HG02571 (cell line): ENCODE data around the gene TMEM217.
"Not testable (repeated sequence)": the region's sequence is repeated elsewhere in the genome, so short reads cannot be mapped to it uniquely, and the experiment has no call there.

Experiments
- ATAC-seq: cut with Tn5 transposase; IDR thresholded peaks from one replicate; pipeline ENCODE4 v1.9.1; 2021; ENCODE audit warnings: mild to moderate bottlenecking, moderate library complexity; ENCODE audit not compliant: unreplicated experiment

Gene TMEM217

GRCh38 chr6:37257634-37258404, at the start of gene TMEM217, which contains the start of gene TBC1D22B:
TSS of gene TMEM217 (minus strand) at chr6:37258144. CDS start at chr6:37219030, 39,114 bp downstream.
TSS of gene TBC1D22B (plus strand) at chr6:37257772. CDS start at chr6:37257918, 146 bp downstream.
- peak; percentile 96 for ATAC-seq

GRCh38 chr6:37307484-37307883, 49.5 kb upstream of the TMEM217 start:
- not testable (repeated sequence) for ATAC-seq

- ATAC-seq = no peak
These were observed 48.8 kb upstream of the TMEM217 start for GRCh38 chr6:37306624-37307222.

DNA sequence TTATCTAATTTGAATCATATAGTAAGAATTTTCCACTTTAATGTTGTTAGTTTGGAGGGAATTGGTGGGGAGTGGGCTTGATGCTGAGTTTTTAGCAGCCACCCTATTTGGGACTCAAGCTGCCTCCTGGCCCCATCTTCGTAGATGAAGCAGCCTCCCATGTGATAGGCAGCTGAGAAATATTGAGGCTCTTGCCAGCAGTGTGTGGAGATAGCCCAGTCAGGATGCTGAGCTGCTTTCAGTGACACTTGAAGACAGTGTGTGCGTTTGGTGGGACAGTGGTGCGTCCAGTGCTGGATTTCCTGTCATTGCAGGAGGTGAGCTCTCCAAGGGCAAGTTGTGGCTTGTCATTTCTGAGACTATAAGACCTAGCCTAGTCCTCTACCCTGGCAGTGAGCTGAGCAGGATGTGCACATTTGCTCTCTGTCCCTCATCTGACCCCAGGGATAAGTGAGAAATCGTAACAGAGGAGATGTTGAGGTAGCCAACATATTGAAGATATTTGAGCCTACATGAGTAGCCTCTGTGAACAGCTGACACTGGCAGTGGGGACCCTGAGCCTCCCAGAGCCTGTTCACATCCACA, 48.0 kb upstream of the TMEM217 start:
- no peak for ATAC-seq

DNA sequence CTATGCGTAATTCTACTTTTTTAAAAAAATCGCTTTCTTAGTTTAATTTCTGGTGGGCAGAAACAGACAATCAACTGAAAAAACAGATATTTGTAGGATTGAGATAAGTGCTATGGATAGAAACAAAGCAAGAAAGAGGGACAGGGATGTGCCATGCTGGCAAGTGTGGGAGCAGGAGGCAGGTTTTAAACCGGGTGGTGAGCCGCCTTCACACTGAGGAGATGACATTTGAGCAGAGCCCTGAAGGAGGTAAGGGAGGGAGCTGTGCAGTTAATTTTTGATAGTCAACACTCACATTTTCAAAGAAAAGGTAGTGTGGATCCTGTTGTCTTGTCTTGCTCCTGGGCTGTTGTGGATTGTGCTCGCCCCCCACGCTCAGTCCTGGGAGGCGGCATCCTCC, 46.8 kb upstream of the TMEM217 start:
- no peak for ATAC-seq

DNA sequence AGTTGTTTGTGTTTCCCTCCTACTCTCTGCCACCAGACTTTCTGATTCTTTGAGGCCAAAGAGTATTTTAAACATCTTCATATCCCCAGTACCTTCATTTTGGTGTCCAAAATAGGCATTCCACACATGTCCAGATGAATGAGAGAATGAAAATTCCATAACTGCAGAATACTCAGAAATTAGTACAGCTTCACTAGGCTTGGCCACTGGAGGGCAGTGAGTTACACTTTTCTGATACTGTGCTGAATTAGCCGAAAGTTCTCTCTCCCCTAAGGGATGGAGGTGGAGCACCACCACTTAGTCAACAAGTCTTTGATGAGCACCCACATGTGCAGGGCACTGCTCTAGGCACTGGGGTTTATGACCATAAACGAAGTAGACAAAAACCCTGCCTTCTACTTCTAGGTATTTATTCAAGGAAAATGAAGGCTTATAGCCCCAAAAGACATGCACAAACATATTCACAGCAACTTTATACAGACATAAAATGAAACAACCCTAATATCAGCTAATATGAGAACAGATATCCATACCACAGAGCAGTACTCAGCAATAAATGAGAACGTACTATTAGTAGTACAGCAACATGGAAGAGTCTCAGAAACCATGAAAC, 46.1 kb upstream of the TMEM217 start:
- ATAC-seq = no peak

DNA sequence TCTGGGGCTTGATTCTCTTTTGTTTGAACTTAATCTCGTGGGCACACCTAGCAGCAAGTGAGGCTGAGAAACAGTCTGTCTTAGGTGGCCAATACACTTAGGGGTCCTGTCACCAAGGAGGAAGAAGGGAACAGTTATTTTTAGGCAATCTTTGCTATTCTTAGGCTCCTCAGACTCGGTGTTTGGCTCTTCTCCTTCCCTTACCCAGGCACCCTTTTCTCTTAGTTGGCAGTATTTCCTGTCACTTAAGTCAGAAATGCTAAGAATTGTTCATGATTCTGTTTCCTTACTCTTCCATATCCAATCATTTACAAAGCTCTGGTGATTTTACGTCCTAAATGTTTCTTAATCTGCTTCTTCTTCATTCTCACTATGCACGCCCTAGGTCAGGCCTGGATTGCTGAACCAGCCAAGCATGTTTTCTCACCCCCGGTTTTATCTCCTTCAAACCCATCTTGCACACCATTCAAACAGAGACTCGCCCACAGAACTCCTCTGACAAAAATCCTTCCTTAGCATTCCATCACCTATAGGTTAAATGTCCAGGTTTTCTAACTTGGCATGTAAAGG, 45.2 kb upstream of the TMEM217 start:
- no peak for ATAC-seq

DNA sequence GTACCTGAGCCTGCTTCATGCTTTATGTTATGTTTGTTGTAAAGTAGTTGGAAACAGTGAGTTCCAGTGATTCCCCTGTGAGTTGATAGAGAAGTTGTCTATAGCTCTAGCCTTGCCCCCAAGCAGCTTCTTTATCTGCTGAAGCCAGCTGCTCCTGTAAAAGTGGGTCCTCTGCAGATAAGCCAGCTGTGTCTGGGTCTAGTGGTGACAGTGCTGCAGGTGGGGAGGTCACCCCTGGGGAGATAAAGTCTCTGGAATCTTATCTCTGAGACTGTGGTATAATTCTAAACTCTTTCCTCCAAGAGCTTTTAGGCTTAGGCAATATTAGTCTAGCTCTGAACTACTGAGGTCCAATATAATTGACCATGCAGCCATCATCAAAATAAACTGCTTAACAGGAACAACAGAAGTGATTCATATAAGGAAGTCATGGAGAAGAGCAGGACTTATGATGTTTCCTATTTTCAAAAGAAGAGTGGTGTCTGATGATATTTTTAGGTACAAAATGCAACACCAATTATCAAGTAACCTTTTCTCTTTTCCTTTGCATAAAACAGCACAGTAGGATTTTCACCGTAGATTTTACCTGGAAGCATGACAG, 44.2 kb upstream of the TMEM217 start:
- no peak for ATAC-seq

GRCh38 chr6:37299990-37300389, 42.0 kb upstream of the TMEM217 start:
- ATAC-seq = no peak

- ATAC-seq = no peak
These were observed 41.0 kb upstream of the TMEM217 start for GRCh38 chr6:37298958-37299357.

DNA sequence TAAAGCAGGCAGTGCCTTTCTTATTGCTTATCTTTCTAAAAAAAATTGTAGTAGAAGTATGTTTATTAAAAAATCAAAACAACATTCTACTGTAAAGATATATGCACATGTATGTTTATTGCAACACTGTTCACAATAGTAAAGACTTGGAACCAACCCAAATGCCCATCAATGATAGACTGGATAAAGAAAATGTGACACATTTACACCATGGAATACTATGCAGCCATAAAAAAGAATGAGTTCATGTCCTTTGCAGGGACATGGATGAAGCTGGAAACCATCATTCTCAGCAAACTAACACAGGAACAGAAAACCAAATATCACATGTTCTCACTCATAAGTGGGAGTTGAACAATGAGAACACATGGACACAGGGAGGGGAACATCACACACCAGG, 39.7 kb upstream of the TMEM217 start:
- not testable (repeated sequence) for ATAC-seq

- no peak for ATAC-seq
These were observed 35.5 kb upstream of the TMEM217 start for GRCh38 chr6:37293426-37293825.

GRCh38 chr6:37289931-37290330, 32.0 kb upstream of the TMEM217 start:
- ATAC-seq = no peak

- ATAC-seq = no peak
These were observed 30.3 kb upstream of the TMEM217 start for GRCh38 chr6:37288247-37288646.

DNA sequence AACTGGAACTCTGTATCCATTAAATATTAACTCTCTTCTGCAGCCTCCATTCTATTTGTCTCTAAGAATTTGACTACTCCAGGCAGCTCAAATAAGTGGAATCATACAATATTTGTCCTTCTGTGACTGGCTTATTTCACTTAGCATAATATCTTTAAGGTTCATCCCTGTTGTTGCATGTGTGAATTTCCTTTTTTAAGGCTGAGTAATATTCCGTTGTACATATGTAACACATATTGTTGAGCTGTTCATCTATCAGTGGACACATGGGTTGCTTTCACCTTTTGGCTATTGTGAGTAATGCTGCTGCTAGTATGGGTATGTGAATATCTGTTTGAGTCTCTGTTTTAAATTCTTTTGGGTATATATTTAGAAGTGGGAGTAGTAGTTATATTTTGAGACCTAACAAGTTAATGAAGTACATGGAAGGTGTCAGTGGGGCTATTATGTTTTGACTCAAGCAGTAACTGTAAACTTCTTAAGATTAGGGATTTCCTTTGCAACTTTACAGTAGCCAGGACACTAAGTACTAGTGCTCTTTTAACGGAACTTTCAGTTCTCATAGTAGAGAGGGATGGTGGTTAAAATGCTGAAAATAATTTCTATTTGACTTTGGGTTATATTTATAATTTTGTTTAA, 29.7 kb upstream of the TMEM217 start:
- no peak for ATAC-seq

- no peak for ATAC-seq
These were observed 27.9 kb upstream of the TMEM217 start for GRCh38 chr6:37285861-37286311.

GRCh38 chr6:37284781-37285180, 26.8 kb upstream of the TMEM217 start:
- no peak for ATAC-seq

DNA sequence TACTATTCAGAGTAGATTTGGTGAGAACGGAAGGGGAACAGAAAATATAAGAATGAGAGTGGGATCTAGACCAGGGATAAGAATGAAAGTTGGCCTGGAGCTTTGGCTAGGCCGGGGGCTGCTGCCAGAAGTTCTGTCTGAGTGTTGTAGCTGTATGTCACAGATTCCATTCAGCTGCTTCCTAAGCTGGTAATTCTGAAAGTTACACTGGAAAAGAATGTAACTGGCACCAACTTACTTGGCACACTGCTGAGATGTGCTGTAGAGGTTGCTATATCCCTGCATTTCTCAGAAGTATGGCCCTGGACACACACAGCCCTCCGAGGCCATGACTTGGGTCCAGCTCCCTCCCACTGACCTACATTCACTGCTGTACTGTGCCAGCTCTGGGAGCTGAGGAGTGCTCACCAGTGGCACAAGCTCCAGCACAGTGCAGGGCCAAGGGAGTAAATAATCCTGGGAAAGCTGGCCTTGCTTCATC, 25.8 kb upstream of the TMEM217 start:
- no peak for ATAC-seq

GRCh38 chr6:37283268-37283667, 25.3 kb upstream of the TMEM217 start:
- no peak for ATAC-seq

DNA sequence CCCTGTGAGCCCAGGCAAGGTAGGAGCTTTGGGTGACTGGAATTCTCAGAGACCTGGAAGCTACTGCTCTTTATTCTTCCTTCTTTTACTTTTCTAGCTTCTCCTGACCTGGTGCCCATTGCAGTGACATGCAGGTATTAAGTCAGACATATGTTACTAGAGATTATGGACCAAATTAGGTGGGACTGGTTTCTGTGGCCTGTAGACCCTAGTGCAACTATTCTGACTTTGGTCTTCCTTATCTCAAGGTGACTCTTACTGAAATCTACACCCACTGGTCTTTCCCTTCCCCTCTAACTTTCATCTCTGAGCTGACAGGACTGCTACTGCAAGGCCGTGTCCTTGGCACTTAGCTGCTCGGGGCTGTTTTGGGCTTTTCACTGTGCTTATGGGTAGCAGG, 24.4 kb upstream of the TMEM217 start:
- ATAC-seq = no peak
